GM12891 (cell line): ENCODE data around the gene PELI2.
A peak's percentile ranks its signal among the peaks of the same experiment; 100 is the strongest.

ENCODE experiments used
- DNase-seq: peaks from one replicate; pipeline ENCODE4 v3.0.0; 2011; ENCODE audit warnings: low spot score; ENCODE audit not compliant: insufficient read length
- FAIRE-seq: peaks from 2 replicates; lab custom pipeline; 2011; peaks lifted over from hg19 to GRCh38; lab: Jason Lieb, UNC
- PAX5 ChIP-seq: IDR thresholded peaks from 2 replicates; pipeline ENCODE4 v1.6.1; 2011; ENCODE audit warnings: low read length, moderate library complexity, mild to moderate bottlenecking; ENCODE audit not compliant: insufficient read depth, severe bottlenecking
- POLR2A ChIP-seq: IDR thresholded peaks from 2 replicates; pipeline ENCODE4 v1.6.1; 2011; ENCODE audit warnings: low read depth, low read length, control low read depth
- POLR2AphosphoS5 ChIP-seq: IDR thresholded peaks from 2 replicates; pipeline ENCODE4 v1.6.1; 2011; ENCODE audit warnings: low read depth, low read length, control low read depth
- POU2F2 ChIP-seq: IDR thresholded peaks from 2 replicates; pipeline ENCODE4 v1.6.1; 2011; ENCODE audit warnings: low read depth, mild to moderate bottlenecking, control low read depth, low read length, moderate library complexity
- SPI1 ChIP-seq: IDR thresholded peaks from 2 replicates; pipeline ENCODE4 v1.6.1; 2011; ENCODE audit warnings: low read depth, low read length, control low read depth
- TAF1 ChIP-seq: IDR thresholded peaks from 2 replicates; pipeline ENCODE4 v1.6.1; 2011; ENCODE audit warnings: low read depth, low read length, control low read depth

The PELI2 gene

GRCh38 chr14:56181681-56182085, 63.5 kb downstream of the PELI2 start:
- TF ChIP-seq SPI1: no peak
- no peak for TF ChIP-seq POLR2A
- no peak for TF ChIP-seq TAF1
- TF ChIP-seq POU2F2: no peak
- TF ChIP-seq POLR2AphosphoS5: no peak
- TF ChIP-seq PAX5: no peak
- FAIRE-seq: no peak
- no peak for DNase-seq

DNA sequence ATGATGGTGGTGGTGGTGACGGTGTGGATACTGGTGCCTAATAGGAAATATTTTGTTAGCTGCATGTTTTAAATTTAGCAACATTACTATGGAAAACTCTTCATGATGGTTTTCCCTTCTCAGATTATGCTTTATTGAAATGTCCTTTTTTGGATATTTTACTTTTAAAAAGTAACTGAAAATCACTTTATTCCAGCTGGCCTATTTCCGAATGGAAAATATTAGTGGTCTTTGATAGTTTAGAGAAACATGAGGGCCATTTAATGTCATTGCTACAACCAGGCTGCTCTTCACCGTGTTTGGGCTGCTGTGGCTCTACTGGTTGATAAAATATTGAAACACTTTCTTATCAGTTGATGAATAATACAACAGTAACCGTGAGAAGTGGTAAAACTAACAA, 64.2 kb downstream of the PELI2 start:
- FAIRE-seq (no peak), DNase-seq (no peak)
- TF ChIP-seq TAF1 (no peak), POU2F2 (no peak), PAX5 (no peak), POLR2A (no peak)

- DNase-seq: no peak
- TF ChIP-seq TAF1 (no peak), SPI1 (no peak), PAX5 (no peak)
- no peak for FAIRE-seq
Measured at GRCh38 chr14:56183631-56184157, 65.5 kb downstream of the PELI2 start.

DNA sequence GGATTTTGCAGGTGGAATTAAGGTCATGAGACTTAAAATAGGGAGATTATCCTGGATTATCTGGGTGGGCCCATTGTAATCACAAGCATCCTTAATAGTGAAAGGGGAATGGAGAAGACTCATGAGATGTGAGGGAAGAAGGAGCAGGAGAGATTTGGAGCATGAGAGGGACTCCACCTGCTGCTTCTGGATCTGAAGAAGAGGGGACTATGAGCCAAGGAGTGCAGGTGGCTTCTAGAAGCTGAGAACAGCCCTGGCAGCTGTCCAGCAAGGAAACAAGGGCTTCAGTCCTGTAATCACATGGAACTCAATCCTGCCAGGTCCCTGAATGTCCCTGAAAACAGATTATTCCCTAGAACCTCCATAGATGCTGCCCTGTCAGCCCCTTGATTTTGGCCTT, 67.8 kb downstream of the PELI2 start:
- FAIRE-seq: no peak
- DNase-seq: no peak
- TF ChIP-seq TAF1 (no peak), POU2F2 (no peak), POLR2AphosphoS5 (no peak), PAX5 (no peak)

DNA sequence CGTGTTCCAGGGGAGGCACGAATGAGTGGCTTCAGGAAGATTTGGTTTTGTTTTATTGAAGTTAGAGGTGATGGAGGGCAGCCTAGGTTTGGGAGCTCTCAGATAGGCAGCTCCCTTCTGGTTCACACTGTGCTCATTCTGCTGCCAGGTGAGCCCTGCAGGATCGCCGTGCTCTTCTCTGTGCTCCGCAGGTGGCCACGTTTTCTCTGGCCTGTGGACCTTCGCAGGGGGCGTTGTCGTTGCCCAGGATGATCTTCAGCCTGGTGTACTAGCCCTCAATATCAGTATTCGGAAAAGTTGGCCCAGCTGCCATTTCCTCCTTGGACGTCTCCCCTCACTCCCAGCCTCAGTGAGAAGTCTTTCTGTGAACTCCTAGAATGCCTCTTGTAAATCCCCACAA, 69.5 kb downstream of the PELI2 start:
- FAIRE-seq (no peak), DNase-seq (no peak)
- TF ChIP-seq POU2F2 (no peak), POLR2A (no peak), PAX5 (no peak), SPI1 (no peak), POLR2AphosphoS5 (no peak), TAF1 (no peak)

- no peak for DNase-seq
- no peak for FAIRE-seq
Measured at GRCh38 chr14:56189307-56189706, 71.1 kb downstream of the PELI2 start.

GRCh38 chr14:56193347-56193746, 75.1 kb downstream of the PELI2 start:
- TF ChIP-seq POLR2A: no peak
- no peak for FAIRE-seq
- no peak for DNase-seq

More at GRCh38 chr14:56189307-56189706, 71.1 kb downstream of the PELI2 start:
- no peak for TF ChIP-seq POLR2AphosphoS5
- no peak for TF ChIP-seq POLR2A
- no peak for TF ChIP-seq PAX5
- TF ChIP-seq POU2F2: no peak
- no peak for TF ChIP-seq SPI1
- TF ChIP-seq TAF1: no peak

DNA sequence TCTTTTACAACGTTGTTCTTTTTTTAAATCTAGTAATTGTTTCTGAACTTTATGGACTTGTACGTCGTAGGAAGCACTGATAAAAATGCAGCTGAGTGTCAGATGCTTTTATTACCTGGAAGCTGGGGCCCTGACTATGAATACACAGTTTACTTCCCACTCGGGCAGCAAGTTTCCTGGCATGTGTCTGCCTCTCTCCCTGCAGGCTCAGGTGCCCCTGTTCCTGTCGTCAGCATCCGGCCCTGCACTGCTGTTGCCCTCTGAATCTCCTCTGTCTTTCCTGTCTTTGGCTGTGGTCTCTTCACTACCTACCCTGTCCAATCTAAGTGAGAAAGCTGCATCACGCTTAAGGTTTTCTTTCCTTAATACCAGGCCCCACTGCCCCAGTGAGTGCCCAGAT, 75.8 kb downstream of the PELI2 start:
- TF ChIP-seq POLR2AphosphoS5 (no peak), SPI1 (no peak), POLR2A (no peak), PAX5 (no peak), POU2F2 (no peak), TAF1 (no peak)
- DNase-seq: no peak
- FAIRE-seq: no peak

DNA sequence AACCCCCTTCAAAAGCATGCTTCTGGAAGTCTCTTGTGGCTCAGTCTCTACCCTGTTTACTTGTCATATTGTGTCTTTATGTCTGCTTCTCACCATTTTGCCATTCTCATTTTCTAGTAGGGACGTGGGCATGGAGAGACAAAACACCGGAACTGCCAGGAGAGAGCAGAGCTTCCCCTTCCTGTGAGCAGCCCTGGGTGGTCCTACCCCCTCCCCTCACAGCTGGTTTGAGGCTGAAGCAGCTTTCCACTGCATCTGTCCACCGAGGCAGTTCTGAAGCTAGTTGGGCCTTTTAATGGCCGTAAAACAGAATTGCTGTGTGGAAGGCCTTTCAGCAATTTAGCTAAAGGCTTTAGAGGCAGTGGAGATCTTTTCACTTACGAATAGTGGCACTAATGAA, 77.0 kb downstream of the PELI2 start:
- no peak for DNase-seq
- TF ChIP-seq SPI1 (no peak), PAX5 (no peak), POLR2A (no peak)
- FAIRE-seq: no peak

- FAIRE-seq: peak; percentile 63
- no peak for DNase-seq
- TF ChIP-seq SPI1 (no peak), POLR2A (no peak), PAX5 (no peak), POLR2AphosphoS5 (no peak), TAF1 (no peak)
Measured at GRCh38 chr14:56195704-56196103, 77.5 kb downstream of the PELI2 start.
